Measurements from ENCODE around the gene GPC3. TPM values are rescaled to one million over a fixed set of nuclear protein-coding genes. Genes with fewer than 3 reads are reported as not detected.

Gene GPC3
- total RNA-seq, 2 donors from 2014 or later = 16.9 to 22.7 TPM

DNA sequence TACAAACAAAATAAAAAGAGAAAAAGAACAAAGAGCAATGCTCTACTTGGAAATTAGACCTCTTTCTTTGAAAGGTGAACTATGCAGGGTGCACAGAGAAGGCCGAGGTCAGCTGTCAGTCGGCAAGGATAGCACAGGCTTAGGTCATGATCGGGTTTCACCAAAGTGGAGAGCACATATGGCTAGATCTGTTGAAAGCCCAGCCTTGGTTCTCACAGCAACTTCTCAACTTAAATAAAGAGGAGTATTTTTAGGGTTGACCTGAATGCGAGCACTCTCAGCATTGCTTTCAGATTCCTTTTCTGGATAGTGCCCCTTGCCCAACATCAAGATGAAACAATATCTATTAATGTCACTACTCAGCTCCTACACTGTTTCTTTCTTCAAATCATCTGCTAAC lies 447.2 kb downstream of the GPC3 start:
- Histone ChIP-seq H3K4me3 (no peak overlapping the region), H3K36me3 (replicated peaks in 1 of 2; ENCODE audit: insufficient read depth in 1 of 2, low read depth in 2 of 2) (no peaks in the 10 kb centered on the region), H3K27me3 (no peaks in the 10 kb centered on the region), H3K27ac (no peak overlapping the region), H3K4me1 (no peaks in the 10 kb centered on the region), H3K9me3 (no peaks in the 10 kb centered on the region)
- WGBS, 2 donors = 63 to 83% methylated on average over 4 of the region's 4 CpGs
- ATAC-seq (no peak), DNase-seq (peak in 1 of 4 donors; percentile 13)
- TF ChIP-seq, protein P1, sequence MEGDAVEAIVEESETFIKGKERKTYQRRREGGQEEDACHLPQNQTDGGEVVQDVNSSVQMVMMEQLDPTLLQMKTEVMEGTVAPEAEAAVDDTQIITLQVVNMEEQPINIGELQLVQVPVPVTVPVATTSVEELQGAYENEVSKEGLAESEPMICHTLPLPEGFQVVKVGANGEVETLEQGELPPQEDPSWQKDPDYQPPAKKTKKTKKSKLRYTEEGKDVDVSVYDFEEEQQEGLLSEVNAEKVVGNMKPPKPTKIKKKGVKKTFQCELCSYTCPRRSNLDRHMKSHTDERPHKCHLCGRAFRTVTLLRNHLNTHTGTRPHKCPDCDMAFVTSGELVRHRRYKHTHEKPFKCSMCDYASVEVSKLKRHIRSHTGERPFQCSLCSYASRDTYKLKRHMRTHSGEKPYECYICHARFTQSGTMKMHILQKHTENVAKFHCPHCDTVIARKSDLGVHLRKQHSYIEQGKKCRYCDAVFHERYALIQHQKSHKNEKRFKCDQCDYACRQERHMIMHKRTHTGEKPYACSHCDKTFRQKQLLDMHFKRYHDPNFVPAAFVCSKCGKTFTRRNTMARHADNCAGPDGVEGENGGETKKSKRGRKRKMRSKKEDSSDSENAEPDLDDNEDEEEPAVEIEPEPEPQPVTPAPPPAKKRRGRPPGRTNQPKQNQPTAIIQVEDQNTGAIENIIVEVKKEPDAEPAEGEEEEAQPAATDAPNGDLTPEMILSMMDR (IDR thresholded peaks at IDR 0.05) = no peak
- intact Hi-C loops (cut with DNase I) = no loop called here

GRCh38 chrX:133537142-133537541 lies 448.3 kb downstream of the GPC3 start:
- Histone ChIP-seq H3K4me1 (no peaks in the 10 kb centered on the region), H3K4me3 (no peak overlapping the region), H3K27ac (no peak overlapping the region), H3K27me3 (no peaks in the 10 kb centered on the region), H3K36me3 (replicated peaks in 1 of 2; ENCODE audit: insufficient read depth in 1 of 2, low read depth in 2 of 2) (no peaks in the 10 kb centered on the region), H3K9me3 (no peaks in the 10 kb centered on the region)
- TF ChIP-seq, protein P1 (IDR thresholded peaks at IDR 0.05) = no peak
- TF ChIP-seq POLR2A (IDR thresholded peaks at IDR 0.05) = no peak
- DNase-seq = no peak
- intact Hi-C loops (cut with DNase I) = no loop called here
- ATAC-seq = no peak
- 64 to 89% methylated on average over 3 of the region's 3 CpGs for WGBS, 2 donors

- Histone ChIP-seq H3K9me3 (no peaks in the 10 kb centered on the region), H3K27ac (no peak overlapping the region), H3K27me3 (no peaks in the 10 kb centered on the region), H3K4me3 (no peak overlapping the region), H3K4me1 (no peaks in the 10 kb centered on the region), H3K36me3 (replicated peaks in 1 of 2; ENCODE audit: insufficient read depth in 1 of 2, low read depth in 2 of 2) (no peaks in the 10 kb centered on the region)
- DNase-seq = no peak
- 58 to 92% methylated on average over 2 of the region's 2 CpGs for WGBS, 2 donors
- TF ChIP-seq, protein P1 (IDR thresholded peaks at IDR 0.05) = no peak
- no peak for TF ChIP-seq POLR2A (IDR thresholded peaks at IDR 0.05)
- ATAC-seq = no peak
- intact Hi-C loops (cut with DNase I) = no loop called here
These were observed 450.3 kb downstream of the GPC3 start for GRCh38 chrX:133535066-133535465.

DNA sequence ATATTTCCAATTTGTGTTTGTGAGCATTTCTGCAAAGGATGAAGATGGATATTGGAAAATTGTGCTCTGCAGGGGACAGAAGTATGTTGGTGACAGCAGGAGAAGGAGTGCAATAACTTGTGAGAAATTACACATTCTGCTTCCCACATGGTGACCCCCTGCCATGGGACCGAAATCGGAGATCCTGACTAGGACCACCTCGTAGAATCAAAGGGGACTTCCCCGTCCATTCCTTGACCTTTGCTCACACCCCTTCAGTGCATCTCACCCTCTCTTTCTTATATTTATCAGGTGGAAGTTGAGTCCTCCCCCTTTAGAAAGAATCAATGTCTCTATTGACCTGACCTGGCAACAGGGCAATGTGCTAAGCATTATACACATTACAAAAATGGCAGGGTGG lies 451.2 kb downstream of the GPC3 start:
- TF ChIP-seq, protein P1 (IDR thresholded peaks at IDR 0.05) = no peak
- no peak for TF ChIP-seq POLR2A (IDR thresholded peaks at IDR 0.05)
- no peaks in the 10 kb centered on the region for H3K27me3 ChIP-seq
- no peak overlapping the region for H3K4me3 ChIP-seq
- H3K27ac ChIP-seq = no peak overlapping the region
- ATAC-seq = no peak
- DNase-seq = no peak
- 69 to 100% methylated on average over 2 of the region's 4 CpGs for WGBS, 2 donors
- intact Hi-C loops (cut with DNase I) = no loop called here
- H3K9me3 ChIP-seq = no peaks in the 10 kb centered on the region
- H3K4me1 ChIP-seq = no peaks in the 10 kb centered on the region
- H3K36me3 ChIP-seq (replicated peaks in 1 of 2; ENCODE audit: insufficient read depth in 1 of 2, low read depth in 2 of 2) = no peaks in the 10 kb centered on the region

DNA sequence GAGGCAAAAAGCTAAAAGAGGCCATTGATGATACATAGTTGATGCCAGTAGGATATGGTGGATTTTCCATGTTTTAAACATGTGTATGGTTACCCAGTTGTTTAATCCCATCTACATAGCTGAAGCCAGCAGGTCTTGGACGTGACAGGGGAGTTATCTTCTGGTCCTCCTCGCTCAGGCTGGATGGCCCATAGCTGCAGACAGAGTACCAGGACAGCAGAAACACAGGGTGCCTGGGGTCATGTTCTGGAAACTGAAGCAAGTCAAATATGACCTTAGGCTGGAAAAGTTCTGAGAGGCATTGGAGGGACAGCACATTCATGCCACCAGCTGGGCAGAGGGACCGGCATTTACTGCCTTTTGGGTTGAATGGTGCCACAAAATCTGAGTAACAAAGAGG lies 452.1 kb downstream of the GPC3 start:
- ATAC-seq (no peak), DNase-seq (no peak)
- TF ChIP-seq, protein P1 (IDR thresholded peaks at IDR 0.05) = no peak
- no peak for TF ChIP-seq POLR2A (IDR thresholded peaks at IDR 0.05)
- Histone ChIP-seq H3K36me3 (replicated peaks in 1 of 2; ENCODE audit: insufficient read depth in 1 of 2, low read depth in 2 of 2) (no peaks in the 10 kb centered on the region), H3K27me3 (no peaks in the 10 kb centered on the region), H3K27ac (no peak overlapping the region), H3K4me3 (no peak overlapping the region), H3K9me3 (no peaks in the 10 kb centered on the region), H3K4me1 (no peaks in the 10 kb centered on the region)
- 86 to 100% methylated on average over 1 to 2 of the region's 3 CpGs for WGBS, 2 donors
- intact Hi-C loops (cut with DNase I) = no loop called here
